Stimulated activated CD8-positive, alpha-beta memory T cell treated with anti-CD3 and anti-CD28 coated beads, Interleukin-4, amount 100 ng/mL, for 24 hours (primary cell): ENCODE results near the gene OR6J1.
"Not testable (repeated sequence)": the region's sequence is repeated elsewhere in the genome, so short reads cannot be mapped to it uniquely, and the experiment has no call there.

Experiments used
- DNase-seq: peaks from one replicate; pipeline ENCODE4 v3.0.0-alpha.2; 2020; ENCODE audit warnings: low read depth

Gene OR6J1

GRCh38 chr14:22644305-22644635 lies at the start of gene OR6J1:
Gene OR6J1, minus strand, starts transcription at chr14:22644352. Its CDS starts 9,541 bp downstream, at chr14:22634811.
- no peak for DNase-seq

GRCh38 chr14:22692194-22692593 lies 48.0 kb upstream of the OR6J1 start:
- DNase-seq: no peak

- no peak for DNase-seq
Observed at GRCh38 chr14:22691171-22691570, 47.0 kb upstream of the OR6J1 start.

GRCh38 chr14:22689199-22689598 lies 45.0 kb upstream of the OR6J1 start:
- no peak for DNase-seq

GRCh38 chr14:22687969-22688368 lies 43.8 kb upstream of the OR6J1 start:
- not testable (repeated sequence) for DNase-seq

- DNase-seq: not testable (repeated sequence)
Observed at GRCh38 chr14:22686176-22686611, 42.0 kb upstream of the OR6J1 start.

- DNase-seq: no peak
Observed at GRCh38 chr14:22685467-22685866, 41.3 kb upstream of the OR6J1 start.

- DNase-seq: not testable (repeated sequence)
Observed at GRCh38 chr14:22683428-22683827, 39.3 kb upstream of the OR6J1 start.

GRCh38 chr14:22678221-22678620 lies 34.1 kb upstream of the OR6J1 start:
- DNase-seq: no peak

- DNase-seq: not testable (repeated sequence)
Observed at GRCh38 chr14:22677551-22677950, 33.4 kb upstream of the OR6J1 start.

- DNase-seq: no peak
Observed at GRCh38 chr14:22671622-22672021, 27.5 kb upstream of the OR6J1 start.

- DNase-seq: no peak
Observed at GRCh38 chr14:22668863-22669262, 24.7 kb upstream of the OR6J1 start.

GRCh38 chr14:22668417-22668816 lies 24.3 kb upstream of the OR6J1 start:
- DNase-seq: no peak

GRCh38 chr14:22667881-22668280 lies 23.7 kb upstream of the OR6J1 start:
- no peak for DNase-seq

GRCh38 chr14:22666203-22666893 lies 22.2 kb upstream of the OR6J1 start:
- DNase-seq: no peak

- DNase-seq: no peak
Observed at GRCh38 chr14:22664261-22664660, 20.1 kb upstream of the OR6J1 start.

- no peak for DNase-seq
Observed at GRCh38 chr14:22660654-22661053, 16.5 kb upstream of the OR6J1 start.

GRCh38 chr14:22658946-22659345 lies 14.8 kb upstream of the OR6J1 start:
- DNase-seq: no peak

GRCh38 chr14:22657861-22658260 lies 13.7 kb upstream of the OR6J1 start:
- no peak for DNase-seq

- DNase-seq: no peak
Observed at GRCh38 chr14:22656945-22657731, 13.0 kb upstream of the OR6J1 start.

- no peak for DNase-seq
Observed at GRCh38 chr14:22656226-22656625, 12.1 kb upstream of the OR6J1 start.

GRCh38 chr14:22653012-22653621 lies 9.0 kb upstream of the OR6J1 start:
- peak; percentile 19 for DNase-seq

GRCh38 chr14:22651586-22651985 lies 7.4 kb upstream of the OR6J1 start:
- DNase-seq: no peak
